ENCODE data around the gene UGT1A10. TPM values are rescaled to one million over a fixed set of nuclear protein-coding genes. Genes with fewer than 3 reads are reported as not detected.

Gene UGT1A10
- total and polyA plus RNA-seq, 10 of the 15 experiments (the other 5 are each of a cell fraction or from before 2014, with no cell fraction given): not detected

DNA sequence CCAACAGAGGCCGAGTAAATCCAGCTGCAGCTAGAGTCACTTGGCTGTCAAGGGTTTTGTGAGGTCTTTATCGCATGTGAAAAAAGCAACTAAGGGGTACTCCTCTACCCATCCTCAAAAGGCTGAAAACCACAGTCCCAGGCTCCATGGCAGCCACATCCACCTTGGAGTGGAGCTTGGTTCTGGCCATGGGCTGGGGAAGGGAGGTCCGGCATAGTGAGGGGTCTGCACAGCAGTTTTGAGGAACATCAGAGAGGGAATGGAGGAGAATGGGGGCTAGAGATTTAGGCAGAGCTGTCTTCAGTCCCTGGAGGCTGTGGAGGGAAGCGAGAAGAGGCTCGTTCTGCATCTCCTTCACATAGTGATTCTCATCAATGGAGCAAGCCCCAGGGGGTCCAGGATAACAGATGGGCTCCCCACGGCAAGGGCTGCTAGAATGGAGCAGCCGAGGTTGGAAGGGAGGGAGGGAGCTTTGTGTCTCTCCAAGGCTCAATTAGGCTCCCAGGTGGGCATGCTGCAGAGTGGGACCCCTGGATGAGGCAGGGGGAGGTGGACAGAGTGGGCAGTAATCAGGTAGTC lies 162.9 kb downstream of the UGT1A10 start:
- no peak overlapping the region for H3K4me3 ChIP-seq
- CTCF ChIA-PET: no interaction called here
- no peak overlapping the region for H3K4me2 ChIP-seq (ENCODE audit: control insufficient read depth, insufficient read depth)
- 25% methylated on average over 7 of the region's 7 CpGs for WGBS (ENCODE audit: insufficient coverage, insufficient replicate concordance, low lambda C conversion rate, missing lambda C conversion rate)
- H2AFZ ChIP-seq (ENCODE audit: control insufficient read depth, low read depth, low read length): no peak overlapping the region
- SMC1A ChIA-PET (ENCODE audit: uncharacterized antibody, unreplicated experiment): no interaction called here
- intact Hi-C loops (cut with micrococcal nuclease; ENCODE audit: unreplicated experiment): no loop called here
- H3K4me1 ChIP-seq (ENCODE audit: control insufficient read depth, insufficient read depth, low read length): no peaks in the 10 kb centered on the region
- no TSS peak for BruUV-seq (replicated peaks)
- no peak for DNase-seq (ENCODE audit: low read depth, low spot score)
- TF ChIP-seq ETV6 (conservative IDR thresholded peaks at IDR 0.05 in 1 of 2, IDR thresholded peaks at IDR 0.05 in 1 of 2; ENCODE audit: borderline replicate concordance in 1 of 2, low read depth in 1 of 2) (no peak), RAD51 (IDR thresholded peaks at IDR 0.05) (no peak), MEF2B (IDR thresholded peaks at IDR 0.05; ENCODE audit: partially characterized antibody, poor library complexity, severe bottlenecking) (no peak), IRF5 (IDR thresholded peaks at IDR 0.05; ENCODE audit: borderline replicate concordance) (no peak), BACH1 (IDR thresholded peaks at IDR 0.05; ENCODE audit: borderline replicate concordance) (no peak), ZNF384 (IDR thresholded peaks at IDR 0.05; ENCODE audit: borderline replicate concordance, low read depth, low read length) (no peak), SREBF1 (IDR thresholded peaks at IDR 0.05; ENCODE audit: low read length) (no peak)
- TF ChIP-seq, protein P1, sequence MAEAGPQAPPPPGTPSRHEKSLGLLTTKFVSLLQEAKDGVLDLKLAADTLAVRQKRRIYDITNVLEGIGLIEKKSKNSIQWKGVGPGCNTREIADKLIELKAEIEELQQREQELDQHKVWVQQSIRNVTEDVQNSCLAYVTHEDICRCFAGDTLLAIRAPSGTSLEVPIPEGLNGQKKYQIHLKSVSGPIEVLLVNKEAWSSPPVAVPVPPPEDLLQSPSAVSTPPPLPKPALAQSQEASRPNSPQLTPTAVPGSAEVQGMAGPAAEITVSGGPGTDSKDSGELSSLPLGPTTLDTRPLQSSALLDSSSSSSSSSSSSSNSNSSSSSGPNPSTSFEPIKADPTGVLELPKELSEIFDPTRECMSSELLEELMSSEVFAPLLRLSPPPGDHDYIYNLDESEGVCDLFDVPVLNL (IDR thresholded peaks at IDR 0.05; ENCODE audit: low read depth, low read length): no peak
- no peaks in the 10 kb centered on the region for H3K9me3 ChIP-seq (replicated peaks; ENCODE audit: control insufficient read depth, insufficient read depth, low read length)
- POLR2A ChIA-PET: no interaction called here
- no peak for FAIRE-seq
- RAD21 ChIA-PET (ENCODE audit: unreplicated experiment): no interaction called here
- ATAC-seq: no peak
- no peaks in the 10 kb centered on the region for H4K20me1 ChIP-seq (ENCODE audit: control insufficient read depth, insufficient read depth)
- in situ Hi-C loops (cut with MboI): no loop called here
- no peaks in the 10 kb centered on the region for H3K36me3 ChIP-seq (ENCODE audit: control insufficient read depth in 2 of 2, insufficient read depth in 2 of 2, low read length in 1 of 2)
- no peaks in the 10 kb centered on the region; a peak in 1 of 4 replicates for H3K27me3 ChIP-seq (replicated peaks in 1 of 2; ENCODE audit: control insufficient read depth in 2 of 2, insufficient read depth in 2 of 2, low read length in 1 of 2)
- no peaks in the 10 kb centered on the region for H3K79me2 ChIP-seq (ENCODE audit: control insufficient read depth, insufficient read depth, low read length)
- no peak overlapping the region for H3K9ac ChIP-seq (ENCODE audit: control insufficient read depth, insufficient read depth, low read length)
- H3K27ac ChIP-seq (ENCODE audit: control insufficient read depth, insufficient read depth): no peak overlapping the region

Data from GM12878 (cell line).